Epithelial cell of proximal tubule (primary cell): Measurements from ENCODE around the gene HLCS. TPM values are rescaled to one million over a fixed set of nuclear protein-coding genes. Genes with fewer than 3 reads are reported as not detected.

Experiments
- DNase-seq: peaks from one replicate; pipeline ENCODE4 v3.0.0-alpha.2; 2011; ENCODE audit warnings: low read depth
- H3K4me3 ChIP-seq: 2 replicates; pipeline ENCODE4 v1.5.1; 2011; ENCODE audit warnings: low read depth, mild to moderate bottlenecking, low read length
- total RNA-seq: library from RNA; depleted of rRNA; stranded (reverse); fragments of >200 nt; gene quantifications from 2 replicates; pipeline ENCODE4 v1.2.3, GENCODE V29; 2015
- TF ChIP-seq, protein P1 (sequence below): conservative IDR thresholded peaks from 2 replicates; pipeline ENCODE4 v1.5.1; 2012; ENCODE audit warnings: low read depth, mild to moderate bottlenecking, low read length

The HLCS gene
- total RNA-seq, 1 donor from 2014 or later = 21.0 TPM

DNA sequence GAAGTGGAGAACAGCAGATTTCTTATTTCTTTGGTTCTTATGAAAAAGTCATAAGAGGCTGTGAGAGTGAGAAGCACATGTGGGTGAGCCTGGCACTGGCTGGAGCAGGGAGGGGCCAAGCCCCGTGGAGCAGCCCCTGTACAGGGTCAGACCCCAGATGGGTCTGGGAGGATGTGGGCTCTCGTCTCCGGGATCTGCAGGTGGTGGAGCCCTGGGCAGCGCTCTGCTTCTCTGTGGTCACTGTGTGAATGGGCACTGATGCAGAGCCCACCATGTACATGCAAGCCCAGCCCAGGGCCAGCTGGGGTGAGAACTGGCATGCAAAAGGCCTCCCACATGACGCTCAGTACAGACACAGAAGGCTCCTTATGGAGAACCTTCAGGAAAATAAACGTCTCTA, 200.0 kb downstream of the HLCS start:
- H3K4me3 ChIP-seq = no peak overlapping the region
- TF ChIP-seq, protein P1, sequence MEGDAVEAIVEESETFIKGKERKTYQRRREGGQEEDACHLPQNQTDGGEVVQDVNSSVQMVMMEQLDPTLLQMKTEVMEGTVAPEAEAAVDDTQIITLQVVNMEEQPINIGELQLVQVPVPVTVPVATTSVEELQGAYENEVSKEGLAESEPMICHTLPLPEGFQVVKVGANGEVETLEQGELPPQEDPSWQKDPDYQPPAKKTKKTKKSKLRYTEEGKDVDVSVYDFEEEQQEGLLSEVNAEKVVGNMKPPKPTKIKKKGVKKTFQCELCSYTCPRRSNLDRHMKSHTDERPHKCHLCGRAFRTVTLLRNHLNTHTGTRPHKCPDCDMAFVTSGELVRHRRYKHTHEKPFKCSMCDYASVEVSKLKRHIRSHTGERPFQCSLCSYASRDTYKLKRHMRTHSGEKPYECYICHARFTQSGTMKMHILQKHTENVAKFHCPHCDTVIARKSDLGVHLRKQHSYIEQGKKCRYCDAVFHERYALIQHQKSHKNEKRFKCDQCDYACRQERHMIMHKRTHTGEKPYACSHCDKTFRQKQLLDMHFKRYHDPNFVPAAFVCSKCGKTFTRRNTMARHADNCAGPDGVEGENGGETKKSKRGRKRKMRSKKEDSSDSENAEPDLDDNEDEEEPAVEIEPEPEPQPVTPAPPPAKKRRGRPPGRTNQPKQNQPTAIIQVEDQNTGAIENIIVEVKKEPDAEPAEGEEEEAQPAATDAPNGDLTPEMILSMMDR = no peak
- no peak for DNase-seq

DNA sequence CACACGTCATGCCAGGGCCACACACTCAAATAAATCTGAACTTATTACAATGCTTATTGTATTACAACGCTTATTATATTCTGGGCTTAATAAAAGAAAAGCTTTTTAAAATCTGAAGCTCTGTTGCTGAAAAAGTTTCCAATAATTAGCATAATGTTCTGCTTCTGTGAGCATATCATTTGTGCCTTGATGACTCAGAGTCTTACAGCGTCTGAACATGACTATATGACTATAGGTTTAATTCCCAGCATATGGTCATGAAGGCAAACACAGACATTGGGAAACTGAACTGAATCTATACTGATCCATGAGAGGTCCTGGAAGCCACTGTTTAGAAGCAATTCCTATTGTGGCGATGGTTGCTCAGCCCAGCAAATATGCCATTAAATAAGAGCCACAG, 201.2 kb downstream of the HLCS start:
- DNase-seq = no peak
- H3K4me3 ChIP-seq = no peak overlapping the region
- TF ChIP-seq, protein P1 = no peak

DNA sequence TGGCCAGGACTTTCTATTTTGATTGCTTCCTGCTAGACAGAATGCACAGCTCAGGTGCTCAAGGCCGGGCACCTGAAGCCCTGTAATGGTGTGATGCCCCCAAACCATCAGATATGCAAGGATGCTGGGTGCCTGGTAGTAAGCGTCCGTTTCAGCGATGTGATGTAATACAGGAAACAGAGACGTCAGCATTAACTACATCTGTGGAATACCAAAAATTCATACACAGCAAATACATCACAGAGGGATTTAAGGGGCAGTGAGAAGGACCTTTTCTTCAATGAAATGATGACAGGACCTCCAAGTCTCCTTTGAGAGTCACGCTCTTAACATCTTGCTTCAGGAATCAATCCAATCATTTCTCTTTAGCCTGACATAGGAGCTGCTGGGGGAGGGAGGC, 203.2 kb downstream of the HLCS start:
- TF ChIP-seq, protein P1 = no peak
- DNase-seq = no peak
- H3K4me3 ChIP-seq = no peak overlapping the region

DNA sequence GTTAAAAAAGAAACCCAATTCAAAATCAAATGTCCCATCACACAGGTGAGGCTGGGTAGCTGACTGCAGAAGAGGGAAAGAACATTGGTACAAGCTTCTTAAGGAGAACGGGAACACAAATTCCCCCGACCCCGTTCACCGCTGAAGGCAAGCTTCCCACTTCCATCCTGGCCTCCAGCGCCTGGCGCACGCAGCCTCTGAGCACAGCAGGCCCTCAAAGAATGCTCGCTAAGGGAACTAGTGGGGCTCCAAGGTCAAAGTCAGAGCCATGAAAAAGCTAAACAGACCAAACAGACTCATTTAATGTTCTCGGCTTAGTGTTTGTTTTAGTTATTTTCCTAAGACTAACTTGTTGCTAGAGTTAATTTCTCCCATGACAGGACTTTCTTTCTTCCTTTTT, 203.8 kb downstream of the HLCS start:
- TF ChIP-seq, protein P1 = no peak

GRCh38 chr21:36761685-36762084, 204.8 kb downstream of the HLCS start:
- H3K4me3 ChIP-seq = no peak overlapping the region
- TF ChIP-seq, protein P1 = no peak

More for the DNA sequence above, 203.8 kb downstream of the HLCS start:
- no peak overlapping the region for H3K4me3 ChIP-seq
- DNase-seq = no peak

DNA sequence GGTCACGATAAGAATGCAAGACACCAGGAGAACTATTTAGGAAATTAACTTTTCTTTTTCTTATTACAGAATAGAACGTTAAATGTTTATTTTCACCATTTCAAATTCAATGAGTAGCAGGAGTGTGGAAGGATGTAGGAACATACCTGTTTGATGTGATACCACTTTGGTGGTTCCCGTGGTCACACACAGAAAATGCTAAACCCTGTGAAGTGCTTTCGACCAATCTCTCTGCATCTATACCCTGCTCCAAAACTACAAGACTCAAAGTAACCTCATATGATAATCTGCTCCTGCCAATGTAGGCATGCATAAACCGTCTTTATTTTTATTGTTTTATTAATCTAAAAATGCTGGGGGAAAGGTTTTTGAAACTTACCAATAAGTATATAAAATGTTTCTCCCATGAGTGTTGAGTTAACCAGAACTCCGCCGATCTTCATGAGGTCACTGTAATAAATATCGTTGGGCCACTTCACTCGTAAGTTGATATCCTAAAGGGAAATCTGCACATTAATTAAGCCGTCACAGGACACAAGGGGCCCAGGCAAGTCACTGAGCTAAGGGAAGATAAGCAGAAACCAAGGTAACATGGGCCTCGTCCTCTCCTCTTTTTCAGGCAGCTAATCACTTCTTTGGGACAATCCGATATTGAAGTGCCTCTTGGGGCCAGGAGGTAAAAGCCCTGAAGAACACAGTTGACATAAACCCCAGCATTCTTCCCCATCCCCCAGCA, 207.0 kb downstream of the HLCS start:
- DNase-seq = no peak
- no peak overlapping the region for H3K4me3 ChIP-seq
- TF ChIP-seq, protein P1 = no peak

More at GRCh38 chr21:36761685-36762084, 204.8 kb downstream of the HLCS start:
- DNase-seq = no peak

DNA sequence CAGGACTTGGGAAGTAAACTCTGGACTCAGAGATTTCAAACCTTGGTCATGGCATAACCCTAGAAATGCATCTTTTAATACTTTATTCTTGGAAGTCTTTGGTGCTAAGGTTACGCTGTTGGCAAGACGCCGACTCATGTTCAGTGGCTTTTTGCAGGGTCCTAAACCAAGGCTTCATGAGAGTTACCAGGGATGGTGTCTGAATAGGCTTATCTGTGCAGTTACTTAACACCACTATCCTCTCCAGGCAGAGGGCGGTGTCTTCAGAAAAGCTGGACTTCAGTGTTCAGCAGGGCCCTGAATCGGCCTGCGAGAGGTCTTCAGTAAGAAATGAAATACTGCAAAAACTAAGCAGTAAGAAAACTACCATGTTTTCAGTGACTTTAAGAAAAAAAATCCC, 209.3 kb downstream of the HLCS start:
- TF ChIP-seq, protein P1 = no peak
- no peak for DNase-seq
- no peak overlapping the region for H3K4me3 ChIP-seq
